RWPE2 (cell line): ENCODE data around the gene THAP4.

ENCODE experiments used
- ATAC-seq: fragments of 200-7000 bp; cut with Tn5 transposase; 3 replicates; pipeline ENCODE4 v1.9.1; 2021; ENCODE audit warnings: low read depth
- DNase-seq: peaks from one replicate; pipeline ENCODE4 v3.0.0-alpha.2; 2020; ENCODE audit warnings: low spot score
- H3K27ac ChIP-seq: fragments of 450-650 bp; 2 replicates; pipeline ENCODE4 v1.5.1; 2017; ENCODE audit warnings: mild to moderate bottlenecking; ENCODE audit not compliant: poor library complexity, severe bottlenecking
- H3K27me3 ChIP-seq: fragments of 250-450 bp; sonication (Bioruptor Pico); 2 replicates; pipeline ENCODE4 v1.5.1; 2021; ENCODE audit warnings: mild to moderate bottlenecking, moderate library complexity; ENCODE audit not compliant: insufficient read depth, poor library complexity, severe bottlenecking
- H3K36me3 ChIP-seq: fragments of 250-450 bp; sonication (Bioruptor Pico); 2 replicates; pipeline ENCODE4 v1.5.1; 2020; ENCODE audit warnings: low read depth, mild to moderate bottlenecking, moderate library complexity
- H3K4me1 ChIP-seq: fragments of 250-450 bp; sonication (Bioruptor Pico); 2 replicates; pipeline ENCODE4 v1.5.1; 2021; ENCODE audit warnings: mild to moderate bottlenecking, moderate library complexity; ENCODE audit not compliant: insufficient read depth, poor library complexity, severe bottlenecking
- H3K4me3 ChIP-seq: fragments of 250-450 bp; sonication (Bioruptor Pico); 2 replicates; pipeline ENCODE4 v1.5.1; 2021; ENCODE audit warnings: mild to moderate bottlenecking, moderate library complexity; ENCODE audit not compliant: severe bottlenecking
- H3K9me3 ChIP-seq: fragments of 250-450 bp; sonication (Bioruptor Pico); 2 replicates; pipeline ENCODE4 v1.5.1; 2021; ENCODE audit warnings: mild to moderate bottlenecking, moderate library complexity; ENCODE audit not compliant: severe bottlenecking
- TF ChIP-seq, protein P1 (sequence below): fragments of 450-650 bp; IDR thresholded peaks from one replicate; pipeline ENCODE4 v1.5.1; 2017; ENCODE audit warnings: mild to moderate bottlenecking, moderate library complexity; ENCODE audit not compliant: poor library complexity, severe bottlenecking

The THAP4 gene

DNA sequence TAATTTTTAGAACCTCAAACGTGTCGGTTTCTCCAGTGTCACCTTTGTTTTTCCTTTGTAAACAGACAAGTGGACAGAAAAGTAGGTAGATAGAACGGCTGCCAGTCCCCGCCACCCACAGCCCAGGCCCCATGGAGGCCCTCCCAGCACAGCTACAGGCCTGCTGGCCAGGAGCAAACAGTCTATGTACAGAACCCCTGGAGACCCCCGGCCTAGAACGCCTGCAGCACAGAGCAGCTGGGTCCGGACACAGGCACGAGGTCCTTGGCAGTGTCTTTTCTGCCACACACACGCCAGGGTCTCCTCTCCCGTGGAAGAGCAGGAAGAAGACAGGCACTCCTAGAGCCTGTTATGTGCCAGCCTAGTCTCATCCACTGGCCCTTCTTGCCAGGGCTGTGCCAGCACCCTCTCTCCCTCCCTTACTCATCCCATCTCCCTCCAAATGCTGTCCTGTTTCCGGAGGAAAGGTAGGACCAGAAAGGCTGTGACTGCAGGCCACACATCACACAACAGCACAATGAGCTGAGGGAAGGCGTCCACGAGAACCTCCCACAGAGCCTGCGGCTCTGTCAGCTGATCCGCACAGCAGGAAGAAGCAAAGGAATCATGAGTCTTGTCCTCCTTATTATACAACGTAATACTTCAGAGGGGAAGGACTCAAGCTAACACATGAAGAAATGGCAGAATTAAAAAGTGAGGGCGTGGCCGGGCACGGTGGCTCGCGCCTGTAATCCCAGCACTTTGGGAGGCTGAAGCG, 42.0 kb upstream of the THAP4 start:
- H3K36me3 ChIP-seq: peaks cover 74% of the 10 kb centered on the region
- DNase-seq: no peak

GRCh38 chr2:241678307-241678706, 41.3 kb upstream of the THAP4 start:
- ATAC-seq: no peak
- no peak overlapping the region for H3K4me3 ChIP-seq
- H3K36me3 ChIP-seq: peaks cover 68% of the 10 kb centered on the region
- TF ChIP-seq, protein P1, sequence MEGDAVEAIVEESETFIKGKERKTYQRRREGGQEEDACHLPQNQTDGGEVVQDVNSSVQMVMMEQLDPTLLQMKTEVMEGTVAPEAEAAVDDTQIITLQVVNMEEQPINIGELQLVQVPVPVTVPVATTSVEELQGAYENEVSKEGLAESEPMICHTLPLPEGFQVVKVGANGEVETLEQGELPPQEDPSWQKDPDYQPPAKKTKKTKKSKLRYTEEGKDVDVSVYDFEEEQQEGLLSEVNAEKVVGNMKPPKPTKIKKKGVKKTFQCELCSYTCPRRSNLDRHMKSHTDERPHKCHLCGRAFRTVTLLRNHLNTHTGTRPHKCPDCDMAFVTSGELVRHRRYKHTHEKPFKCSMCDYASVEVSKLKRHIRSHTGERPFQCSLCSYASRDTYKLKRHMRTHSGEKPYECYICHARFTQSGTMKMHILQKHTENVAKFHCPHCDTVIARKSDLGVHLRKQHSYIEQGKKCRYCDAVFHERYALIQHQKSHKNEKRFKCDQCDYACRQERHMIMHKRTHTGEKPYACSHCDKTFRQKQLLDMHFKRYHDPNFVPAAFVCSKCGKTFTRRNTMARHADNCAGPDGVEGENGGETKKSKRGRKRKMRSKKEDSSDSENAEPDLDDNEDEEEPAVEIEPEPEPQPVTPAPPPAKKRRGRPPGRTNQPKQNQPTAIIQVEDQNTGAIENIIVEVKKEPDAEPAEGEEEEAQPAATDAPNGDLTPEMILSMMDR: no peak
- H3K27me3 ChIP-seq: no peaks in the 10 kb centered on the region
- no peak for DNase-seq
- H3K4me1 ChIP-seq: peaks cover 4% of the 10 kb centered on the region
- no peaks in the 10 kb centered on the region for H3K9me3 ChIP-seq
- H3K27ac ChIP-seq: no peak overlapping the region

More for the DNA sequence above, 42.0 kb upstream of the THAP4 start:
- TF ChIP-seq, protein P1: no peak
- ATAC-seq: no peak
- H3K27ac ChIP-seq: no peak overlapping the region
- no peaks in the 10 kb centered on the region for H3K9me3 ChIP-seq
- no peaks in the 10 kb centered on the region for H3K27me3 ChIP-seq
- peaks cover 4% of the 10 kb centered on the region for H3K4me1 ChIP-seq
- H3K4me3 ChIP-seq: no peak overlapping the region

- no peak overlapping the region for H3K4me3 ChIP-seq
- H3K27ac ChIP-seq: no peak overlapping the region
- DNase-seq (peak; percentile 57), ATAC-seq (no peak)
- no peaks in the 10 kb centered on the region for H3K9me3 ChIP-seq
- peaks cover 4% of the 10 kb centered on the region for H3K4me1 ChIP-seq
- peaks cover 61% of the 10 kb centered on the region for H3K36me3 ChIP-seq
- no peaks in the 10 kb centered on the region for H3K27me3 ChIP-seq
- TF ChIP-seq, protein P1: no peak
Observed at GRCh38 chr2:241677392-241677791, 40.4 kb upstream of the THAP4 start.

GRCh38 chr2:241676665-241677064, 39.7 kb upstream of the THAP4 start:
- Histone ChIP-seq H3K4me3 (no peak overlapping the region), H3K9me3 (no peaks in the 10 kb centered on the region), H3K36me3 (peaks cover 57% of the 10 kb centered on the region), H3K27ac (no peak overlapping the region), H3K27me3 (no peaks in the 10 kb centered on the region), H3K4me1 (peaks cover 4% of the 10 kb centered on the region)
- ATAC-seq (no peak), DNase-seq (peak; percentile 58)
- TF ChIP-seq, protein P1: no peak

- H3K4me3 ChIP-seq: no peak overlapping the region
- no peak for ATAC-seq
- H3K9me3 ChIP-seq: no peaks in the 10 kb centered on the region
- no peak for DNase-seq
- no peak overlapping the region for H3K27ac ChIP-seq
- H3K27me3 ChIP-seq: no peaks in the 10 kb centered on the region
- no peaks in the 10 kb centered on the region for H3K4me1 ChIP-seq
- peaks cover 49% of the 10 kb centered on the region for H3K36me3 ChIP-seq
- TF ChIP-seq, protein P1: no peak
Observed at GRCh38 chr2:241675885-241676284, 38.9 kb upstream of the THAP4 start.
